Measurements from ENCODE around the gene PTPRN2. TPM values are rescaled to one million over a fixed set of nuclear protein-coding genes. Genes with fewer than 3 reads are reported as not detected.

PTPRN2 gene
- total RNA-seq, 1 experiment from 2014 or later: not detected

- no peaks in the 10 kb centered on the region for H3K36me3 ChIP-seq (ENCODE audit: low read depth)
- no peak overlapping the region for H3K4me3 ChIP-seq
- no peaks in the 10 kb centered on the region for H3K9me3 ChIP-seq (ENCODE audit: insufficient read depth, low read depth)
- H4K20me1 ChIP-seq (ENCODE audit: insufficient read depth): 0 out of 2 replicates have a peak, but pooled peaks cover 2% of the 10 kb centered on the region
- H3K79me2 ChIP-seq (ENCODE audit: low read depth): no peaks in the 10 kb centered on the region
- TF ChIP-seq CTCF (conservative IDR thresholded peaks at IDR 0.05): no peak
- TF ChIP-seq EZH2 (IDR thresholded peaks at IDR 0.05; ENCODE audit: low read depth): no peak
- no peak overlapping the region for H3K27ac ChIP-seq
- ChIA-PET CTCF (no interaction called here), POLR2A (ENCODE audit: unreplicated experiment) (no interaction called here)
- no peaks in the 10 kb centered on the region for H3F3A ChIP-seq (ENCODE audit: insufficient read depth, low read depth)
- H3K27me3 ChIP-seq (ENCODE audit: insufficient read depth, low read depth): peaks cover 77% of the 10 kb centered on the region
- H3K4me1 ChIP-seq (replicated peaks; ENCODE audit: insufficient read depth): no peaks in the 10 kb centered on the region
- no peak for DNase-seq
- H3K9me2 ChIP-seq (ENCODE audit: insufficient read depth): no peaks in the 10 kb centered on the region
- intact Hi-C loops (cut with micrococcal nuclease; ENCODE audit: unreplicated experiment): no loop called here
- no peak overlapping the region for H2AFZ ChIP-seq
- H3K4me2 ChIP-seq: no peak overlapping the region
- no TSS peak for BruUV-seq (replicated peaks)
Measured at GRCh38 chr7:157743781-157744525, 843.7 kb downstream of the PTPRN2 start.

- intact Hi-C loops (cut with micrococcal nuclease; ENCODE audit: unreplicated experiment): no loop called here
- TF ChIP-seq EZH2 (IDR thresholded peaks at IDR 0.05; ENCODE audit: low read depth) (no peak), CTCF (conservative IDR thresholded peaks at IDR 0.05) (no peak)
- Histone ChIP-seq H3K4me1 (replicated peaks; ENCODE audit: insufficient read depth) (no peaks in the 10 kb centered on the region), H3K9me2 (ENCODE audit: insufficient read depth) (no peaks in the 10 kb centered on the region), H3F3A (ENCODE audit: insufficient read depth, low read depth) (no peaks in the 10 kb centered on the region), H3K4me3 (no peak overlapping the region), H2AFZ (no peak overlapping the region), H3K27ac (no peak overlapping the region), H3K27me3 (ENCODE audit: insufficient read depth, low read depth) (peaks cover 99% of the 10 kb centered on the region), H3K79me2 (ENCODE audit: low read depth) (no peaks in the 10 kb centered on the region), H3K4me2 (no peak overlapping the region), H4K20me1 (ENCODE audit: insufficient read depth) (0 out of 2 replicates have a peak, but pooled peaks cover 2% of the 10 kb centered on the region), H3K9me3 (ENCODE audit: insufficient read depth, low read depth) (no peaks in the 10 kb centered on the region), H3K36me3 (ENCODE audit: low read depth) (no peaks in the 10 kb centered on the region)
- BruUV-seq (replicated peaks): no TSS peak
- CTCF ChIA-PET: no interaction called here
- DNase-seq: no peak
- POLR2A ChIA-PET (ENCODE audit: unreplicated experiment): no interaction called here
Measured at GRCh38 chr7:157740251-157740798, 847.3 kb downstream of the PTPRN2 start.

- DNase-seq: no peak
- Histone ChIP-seq H3K9me3 (ENCODE audit: insufficient read depth, low read depth) (no peaks in the 10 kb centered on the region), H3K9me2 (ENCODE audit: insufficient read depth) (no peaks in the 10 kb centered on the region), H4K20me1 (ENCODE audit: insufficient read depth) (0 out of 2 replicates have a peak, but pooled peaks cover 2% of the 10 kb centered on the region), H3K27me3 (ENCODE audit: insufficient read depth, low read depth) (peaks cover 99% of the 10 kb centered on the region), H3K36me3 (ENCODE audit: low read depth) (no peaks in the 10 kb centered on the region), H3K4me1 (replicated peaks; ENCODE audit: insufficient read depth) (no peaks in the 10 kb centered on the region), H3K4me3 (no peak overlapping the region), H3K4me2 (no peak overlapping the region), H2AFZ (no peak overlapping the region), H3K27ac (no peak overlapping the region), H3F3A (ENCODE audit: insufficient read depth, low read depth) (no peaks in the 10 kb centered on the region), H3K79me2 (ENCODE audit: low read depth) (no peaks in the 10 kb centered on the region)
- no peak for TF ChIP-seq EZH2 (IDR thresholded peaks at IDR 0.05; ENCODE audit: low read depth)
- BruUV-seq (replicated peaks): no TSS peak
- intact Hi-C loops (cut with micrococcal nuclease; ENCODE audit: unreplicated experiment): no loop called here
- ChIA-PET POLR2A (ENCODE audit: unreplicated experiment) (no interaction called here), CTCF (no interaction called here)
Measured at GRCh38 chr7:157739650-157740049, 848.0 kb downstream of the PTPRN2 start.

Data from PC-9 (cell line).